ENCODE data around the gene MSH5. TPM values are rescaled to one million over a fixed set of nuclear protein-coding genes. Genes with fewer than 3 reads are reported as not detected.

MSH5 gene
- total RNA-seq, 1 experiment from 2014 or later, result 90.4 TPM

- no peaks in the 10 kb centered on the region for H4K20me1 ChIP-seq (ENCODE audit: insufficient read depth)
- H3K36me3 ChIP-seq (ENCODE audit: control insufficient read depth in 1 of 2, insufficient read depth in 2 of 2, low read length in 2 of 2), result no peaks in the 10 kb centered on the region
- peaks cover 7 to 15% of the 10 kb centered on the region in 2 experiments; a peak in 3 of 4 replicates for H3K4me1 ChIP-seq (ENCODE audit: control insufficient read depth in 1 of 2, insufficient read depth in 2 of 2, low read length in 2 of 2)
- peak; percentile 98 for DNase-seq (ENCODE audit: low read depth, low spot score)
- intact Hi-C loops (cut with micrococcal nuclease), result loop anchor here (2.0 kb wide), 1 partner anchor 36 kb away; no protein-coding TSS in a partner anchor
- no peak within 1 kb of the TSS for H2AFZ ChIP-seq (ENCODE audit: low read depth, low read length, poor library complexity, severe bottlenecking)
- no peaks in the 10 kb centered on the region for H3K9me2 ChIP-seq (ENCODE audit: insufficient read depth)
- H3K27ac ChIP-seq (ENCODE audit: low read depth, low read length), result peak within 1 kb of the TSS; percentile 82
- no peaks in the 10 kb centered on the region for H3K9me3 ChIP-seq (ENCODE audit: control insufficient read depth in 1 of 2, insufficient read depth in 1 of 2, low read depth in 1 of 2, low read length in 2 of 2)
- no peaks in the 10 kb centered on the region for H3K27me3 ChIP-seq (ENCODE audit: insufficient read depth, low read length)
- CTCF ChIA-PET, result interaction anchor here (1.0 to 2.1 kb wide), 4 partner anchors 10 to 492 kb away, joined by 3 to 10 read pairs (median 5); no protein-coding TSS in a partner anchor
- peak within 1 kb of the TSS; percentile 89 to 98 for H3K4me3 ChIP-seq (replicated peaks in 1 of 2; ENCODE audit: low read depth in 1 of 2, low read length in 2 of 2)
- no TSS peak for BruUV-seq (replicated peaks)
- RAD21 ChIA-PET (ENCODE audit: low non-redundant PET in 1 of 2, low total read pairs in 2 of 2, uncharacterized antibody in 2 of 2, unreplicated experiment in 2 of 2), result interaction anchor here in 1 of 2 experiments (1.0 kb wide), 1 partner anchor 26 kb away, joined by 3 read pairs; no protein-coding TSS in a partner anchor
- peak within 1 kb of the TSS; percentile 77 for H3K4me2 ChIP-seq (ENCODE audit: low read length)
- POLR2A ChIA-PET, result interaction anchor here (0.7 to 2.0 kb wide), 13 partner anchors 11 to 140 kb away, joined by 3 to 12 read pairs (median 4); partner anchors contain the start of genes BAG6, DDAH2, GPANK1 and HSPA1B
- H3K79me2 ChIP-seq (ENCODE audit: insufficient read depth, low read length), result peaks cover 13% of the 10 kb centered on the region
- ATAC-seq, result peak; percentile 93
- H3K9ac ChIP-seq (ENCODE audit: low read length), result peak within 1 kb of the TSS; percentile 85
- TF ChIP-seq SRF (IDR thresholded peaks at IDR 0.05; ENCODE audit: low read depth) (no peak; the same call in none of the 2 replicates), REST (IDR thresholded peaks at IDR 0.05; ENCODE audit: low read depth) (no peak), ATF3 (IDR thresholded peaks at IDR 0.05) (no peak), POLR2AphosphoS5 (IDR thresholded peaks at IDR 0.05; ENCODE audit: low read depth, low read length) (peak; percentile 95), CEBPB (IDR thresholded peaks at IDR 0.05; ENCODE audit: low read depth) (peak; percentile 99), EZH2phosphoT487 (IDR thresholded peaks at IDR 0.05; ENCODE audit: borderline replicate concordance) (no peak), JUND (IDR thresholded peaks at IDR 0.05) (peak; percentile 35; the same call in 1 of the 2 replicates), TCF7L2 (IDR thresholded peaks at IDR 0.05; ENCODE audit: borderline replicate concordance, extremely low read depth, insufficient read depth, insufficient read length) (peak; percentile 62), ZNF274 (IDR thresholded peaks at IDR 0.05; ENCODE audit: low read depth, low read length) (no peak), ZBTB33 (IDR thresholded peaks at IDR 0.05; ENCODE audit: extremely low read depth, insufficient replicate concordance, low read length) (peak; percentile 77), ZFX (IDR thresholded peaks at IDR 0.05) (peak; percentile 46; the same call in 1 of the 2 replicates), CBX3 (IDR thresholded peaks at IDR 0.05; ENCODE audit: low read depth) (peak; percentile 78), POLR2A (IDR thresholded peaks at IDR 0.05; ENCODE audit: borderline replicate concordance, extremely low read depth, insufficient read depth, insufficient read length) (peak; percentile 48), SIN3A (IDR thresholded peaks at IDR 0.05; ENCODE audit: low read depth) (peak; percentile 83), CTCF (IDR thresholded peaks at IDR 0.05 in 2 of 3, conservative IDR thresholded peaks at IDR 0.05 in 1 of 3; ENCODE audit: borderline replicate concordance in 1 of 3, insufficient read depth in 1 of 3, low read depth in 2 of 3, low read length in 2 of 3) (0 out of 6 replicates have a peak, but pooled peaks of 1 of the 3 experiments have one; percentile 4), SP1 (IDR thresholded peaks at IDR 0.05; ENCODE audit: low read depth) (peak; percentile 90), YY1 (IDR thresholded peaks at IDR 0.05; ENCODE audit: extremely low read depth, insufficient replicate concordance, low read depth, low read length) (peak; percentile 84)
These were observed 36.7 kb upstream of the MSH5 start, which contains the start of gene ABHD16A for GRCh38 chr6:31702819-31703716. TSS of gene ABHD16A (minus strand) at chr6:31703324. CDS start at chr6:31703281, 43 bp downstream.

Measured in HCT116 (cell line).